ENCODE results near the gene AUTS2. TPM values are rescaled to one million over a fixed set of nuclear protein-coding genes. Genes with fewer than 3 reads are reported as not detected.

The AUTS2 gene
- total and polyA plus RNA-seq, 9 of the 15 experiments (the other 6 are each of a cell fraction or from before 2014, with no cell fraction given), result 0.58 TPM; not detected in 8

GRCh38 chr7:70306173-70306572 lies 707.9 kb downstream of the AUTS2 start:
- Histone ChIP-seq H4K20me1 (replicated peaks; ENCODE audit: control insufficient read depth, insufficient read depth, low read length) (no peaks in the 10 kb centered on the region), H3K9me1 (ENCODE audit: control insufficient read depth, insufficient read depth, low read length) (no peaks in the 10 kb centered on the region), H3K27ac (ENCODE audit: extremely low read depth, low read depth, low read length) (no peak overlapping the region), H2AFZ (ENCODE audit: low read depth, low read length) (no peak overlapping the region), H3K4me2 (ENCODE audit: insufficient read depth, low read length) (no peak overlapping the region), H3K79me2 (ENCODE audit: control insufficient read depth, insufficient read depth, low read length) (no peaks in the 10 kb centered on the region), H3K9me3 (replicated peaks; ENCODE audit: control insufficient read depth, insufficient read depth, low read depth, low read length) (no peaks in the 10 kb centered on the region), H3K4me3 (no peak overlapping the region), H3K9ac (ENCODE audit: insufficient read depth in 1 of 2, low read depth in 2 of 2, low read length in 2 of 2) (no peak overlapping the region), H3K36me3 (ENCODE audit: control insufficient read depth, insufficient read depth, low read length) (no peaks in the 10 kb centered on the region), H3K4me1 (replicated peaks in 1 of 2; ENCODE audit: control insufficient read depth in 2 of 2, insufficient read depth in 2 of 2, low read length in 2 of 2) (no peaks in the 10 kb centered on the region), H3K27me3 (ENCODE audit: control insufficient read depth in 2 of 2, insufficient read depth in 2 of 2, low read length in 2 of 2) (no peaks in the 10 kb centered on the region)
- no peak for ATAC-seq
- no peak for FAIRE-seq
- ChIA-PET POLR2A (no interaction called here), CTCF (ENCODE audit: low intra/inter-chr PET ratio) (no interaction called here)
- BruUV-seq (replicated peaks), result no TSS peak
- intact Hi-C loops (cut with micrococcal nuclease) (no loop called here), in situ Hi-C loops (cut with MboI) (no loop called here)
- TF ChIP-seq MTA1 (IDR thresholded peaks at IDR 0.05; ENCODE audit: borderline replicate concordance) (no peak), MBD2 (IDR thresholded peaks at IDR 0.05; ENCODE audit: borderline replicate concordance, low read depth) (no peak), NEUROD1 (IDR thresholded peaks at IDR 0.05; ENCODE audit: borderline replicate concordance, low read depth, low read length, partially characterized antibody) (no peak), ETS2 (tag; IDR thresholded peaks at IDR 0.05; ENCODE audit: borderline replicate concordance, poor library complexity, severe bottlenecking) (no peak), PHB (CRISPR knock-in tag; IDR thresholded peaks at IDR 0.05) (no peak), SNRNP70 (optimal IDR thresholded peaks at IDR 0.05; ENCODE audit: low read depth, low read length) (no peak), ZNF699 (CRISPR knock-in tag; IDR thresholded peaks at IDR 0.05; ENCODE audit: insufficient replicate concordance) (no peak), ZNF778 (CRISPR knock-in tag; IDR thresholded peaks at IDR 0.05) (no peak), POLR3G (IDR thresholded peaks at IDR 0.05; ENCODE audit: extremely low read depth, insufficient read length, insufficient replicate concordance) (no peak), ZNF124 (CRISPR knock-in tag; IDR thresholded peaks at IDR 0.05) (no peak), ZNF41 (CRISPR knock-in tag; conservative IDR thresholded peaks at IDR 0.05) (no peak), YBX1 (IDR thresholded peaks at IDR 0.05) (no peak), PPARD (CRISPR knock-in tag; IDR thresholded peaks at IDR 0.05) (no peak), YY1 (IDR thresholded peaks at IDR 0.05; ENCODE audit: borderline replicate concordance in 1 of 3, control insufficient read depth in 1 of 3, extremely low read depth in 1 of 3, insufficient read depth in 3 of 3, insufficient read length in 1 of 3, insufficient replicate concordance in 2 of 3, low read depth in 1 of 3, low read length in 2 of 3) (no peak)
- TF ChIP-seq, protein P1, sequence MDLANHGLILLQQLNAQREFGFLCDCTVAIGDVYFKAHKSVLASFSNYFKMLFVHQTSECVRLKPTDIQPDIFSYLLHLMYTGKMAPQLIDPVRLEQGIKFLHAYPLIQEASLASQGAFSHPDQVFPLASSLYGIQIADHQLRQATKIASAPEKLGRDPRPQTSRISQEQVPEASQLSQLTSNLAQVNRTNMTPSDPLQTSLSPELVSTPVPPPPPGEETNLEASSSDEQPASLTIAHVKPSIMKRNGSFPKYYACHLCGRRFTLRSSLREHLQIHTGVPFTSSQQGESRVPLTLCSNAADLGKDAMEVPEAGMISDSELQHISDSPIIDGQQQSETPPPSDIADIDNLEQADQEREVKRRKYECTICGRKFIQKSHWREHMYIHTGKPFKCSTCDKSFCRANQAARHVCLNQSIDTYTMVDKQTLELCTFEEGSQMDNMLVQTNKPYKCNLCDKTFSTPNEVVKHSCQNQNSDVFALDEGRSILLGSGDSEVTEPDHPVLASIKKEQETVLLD (IDR thresholded peaks at IDR 0.05), result no peak
- TF ChIP-seq, protein P2, sequence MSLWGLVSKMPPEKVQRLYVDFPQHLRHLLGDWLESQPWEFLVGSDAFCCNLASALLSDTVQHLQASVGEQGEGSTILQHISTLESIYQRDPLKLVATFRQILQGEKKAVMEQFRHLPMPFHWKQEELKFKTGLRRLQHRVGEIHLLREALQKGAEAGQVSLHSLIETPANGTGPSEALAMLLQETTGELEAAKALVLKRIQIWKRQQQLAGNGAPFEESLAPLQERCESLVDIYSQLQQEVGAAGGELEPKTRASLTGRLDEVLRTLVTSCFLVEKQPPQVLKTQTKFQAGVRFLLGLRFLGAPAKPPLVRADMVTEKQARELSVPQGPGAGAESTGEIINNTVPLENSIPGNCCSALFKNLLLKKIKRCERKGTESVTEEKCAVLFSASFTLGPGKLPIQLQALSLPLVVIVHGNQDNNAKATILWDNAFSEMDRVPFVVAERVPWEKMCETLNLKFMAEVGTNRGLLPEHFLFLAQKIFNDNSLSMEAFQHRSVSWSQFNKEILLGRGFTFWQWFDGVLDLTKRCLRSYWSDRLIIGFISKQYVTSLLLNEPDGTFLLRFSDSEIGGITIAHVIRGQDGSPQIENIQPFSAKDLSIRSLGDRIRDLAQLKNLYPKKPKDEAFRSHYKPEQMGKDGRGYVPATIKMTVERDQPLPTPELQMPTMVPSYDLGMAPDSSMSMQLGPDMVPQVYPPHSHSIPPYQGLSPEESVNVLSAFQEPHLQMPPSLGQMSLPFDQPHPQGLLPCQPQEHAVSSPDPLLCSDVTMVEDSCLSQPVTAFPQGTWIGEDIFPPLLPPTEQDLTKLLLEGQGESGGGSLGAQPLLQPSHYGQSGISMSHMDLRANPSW (CRISPR knock-in tag; IDR thresholded peaks at IDR 0.05), result no peak
- 0% methylated on average over 2 of the region's 2 CpGs for WGBS (ENCODE audit: insufficient coverage, low coverage, missing lambda C conversion rate)
- DNase-seq (ENCODE audit: extremely low read depth in 1 of 4, low spot score in 3 of 4), result no peak
